GM21825 (cell line): ENCODE measurements around the gene INO80B.
"Not testable (repeated sequence)": the region's sequence is repeated elsewhere in the genome, so short reads cannot be mapped to it uniquely, and the experiment has no call there.

Experiments
- ATAC-seq: cut with Tn5 transposase; IDR thresholded peaks from one replicate; pipeline ENCODE4 v1.9.1; 2021; ENCODE audit warnings: mild to moderate bottlenecking, moderate library complexity; ENCODE audit not compliant: unreplicated experiment

INO80B gene

GRCh38 chr2:74474899-74475298 lies 20.0 kb downstream of the INO80B start:
- no peak for ATAC-seq

GRCh38 chr2:74481431-74481830 lies 26.5 kb downstream of the INO80B start:
- no peak for ATAC-seq

- peak; percentile 39 for ATAC-seq
Observed at GRCh38 chr2:74481961-74482800, 27.3 kb downstream of the INO80B start.

GRCh38 chr2:74482801-74483674 lies 28.2 kb downstream of the INO80B start, which contains the start of the genes CCDC142 and TTC31:
CCDC142 (minus strand) TSS chr2:74482998; CDS start chr2:74482837, 161 bp downstream.
TTC31 (plus strand) TSS chr2:74483081; CDS start chr2:74483096, 15 bp downstream.
- peak; percentile 87 for ATAC-seq

GRCh38 chr2:74483675-74484164 lies 28.8 kb downstream of the INO80B start:
- ATAC-seq, result not testable (repeated sequence)

GRCh38 chr2:74486141-74486540 lies 31.3 kb downstream of the INO80B start:
- no peak for ATAC-seq

GRCh38 chr2:74488643-74489481 lies 34.0 kb downstream of the INO80B start:
- no peak for ATAC-seq

GRCh38 chr2:74489906-74490305 lies 35.0 kb downstream of the INO80B start:
- no peak for ATAC-seq

GRCh38 chr2:74491648-74492544 lies 37.0 kb downstream of the INO80B start:
- no peak for ATAC-seq

GRCh38 chr2:74493546-74493945 lies 38.7 kb downstream of the INO80B start:
- no peak for ATAC-seq

- ATAC-seq, result no peak
Observed at GRCh38 chr2:74495440-74495839, 40.6 kb downstream of the INO80B start.

- no peak for ATAC-seq
Observed at GRCh38 chr2:74496997-74497776, 42.3 kb downstream of the INO80B start.

GRCh38 chr2:74497777-74498499 lies 43.1 kb downstream of the INO80B start:
- ATAC-seq, result no peak

- no peak for ATAC-seq
Observed at GRCh38 chr2:74498500-74499266, 43.8 kb downstream of the INO80B start.

GRCh38 chr2:74499267-74499939 lies 44.5 kb downstream of the INO80B start, which contains the start of gene LBX2:
LBX2 (minus strand) TSS chr2:74499603; CDS start chr2:74499537, 66 bp downstream.
- no peak for ATAC-seq

GRCh38 chr2:74499940-74500577 lies 45.2 kb downstream of the INO80B start:
- ATAC-seq, result no peak
